ENCODE measurements around the gene CES4A.

CES4A gene

GRCh38 chr16:67016143-67016542 is 27.8 kb downstream of the CES4A start:
- Histone ChIP-seq H3K4me1 (ENCODE audit: insufficient read depth, low read length, poor library complexity, severe bottlenecking) (peaks cover 21% of the 10 kb centered on the region), H3K9me3 (ENCODE audit: insufficient read depth, low read depth, low read length) (no peaks in the 10 kb centered on the region), H3F3A (ENCODE audit: low read depth) (no peaks in the 10 kb centered on the region), H3K27me3 (ENCODE audit: insufficient read depth, low read length, poor library complexity, severe bottlenecking) (no peaks in the 10 kb centered on the region), H3K4me2 (ENCODE audit: low read depth, low read length, poor library complexity, severe bottlenecking) (no peak overlapping the region), H4K20me1 (ENCODE audit: insufficient read depth, low read length, poor library complexity, severe bottlenecking) (no peaks in the 10 kb centered on the region), H3K79me2 (ENCODE audit: insufficient read depth, low read length) (no peaks in the 10 kb centered on the region), H3K36me3 (ENCODE audit: insufficient read depth, low read length) (no peaks in the 10 kb centered on the region), H3K9me2 (replicated peaks; ENCODE audit: low read depth, low read length) (no peaks in the 10 kb centered on the region), H2AFZ (ENCODE audit: low read length) (no peak overlapping the region), H3K9ac (ENCODE audit: low read depth, low read length, poor library complexity, severe bottlenecking) (no peak overlapping the region), H3K4me3 (ENCODE audit: low read length, poor library complexity, severe bottlenecking) (no peak overlapping the region)
- TF ChIP-seq EZH2phosphoT487 (IDR thresholded peaks at IDR 0.05; ENCODE audit: borderline replicate concordance): no peak

- Histone ChIP-seq H3K4me3 (ENCODE audit: low read length, poor library complexity, severe bottlenecking) (no peak overlapping the region), H3K9me3 (ENCODE audit: insufficient read depth, low read depth, low read length) (no peaks in the 10 kb centered on the region), H3K9ac (ENCODE audit: low read depth, low read length, poor library complexity, severe bottlenecking) (no peak overlapping the region), H3K4me2 (ENCODE audit: low read depth, low read length, poor library complexity, severe bottlenecking) (no peak overlapping the region), H3K9me2 (replicated peaks; ENCODE audit: low read depth, low read length) (no peaks in the 10 kb centered on the region), H3K79me2 (ENCODE audit: insufficient read depth, low read length) (no peaks in the 10 kb centered on the region), H3K36me3 (ENCODE audit: insufficient read depth, low read length) (no peaks in the 10 kb centered on the region), H3K4me1 (ENCODE audit: insufficient read depth, low read length, poor library complexity, severe bottlenecking) (peaks cover 21% of the 10 kb centered on the region), H3K27me3 (ENCODE audit: insufficient read depth, low read length, poor library complexity, severe bottlenecking) (no peaks in the 10 kb centered on the region), H3F3A (ENCODE audit: low read depth) (no peaks in the 10 kb centered on the region), H2AFZ (ENCODE audit: low read length) (no peak overlapping the region), H4K20me1 (ENCODE audit: insufficient read depth, low read length, poor library complexity, severe bottlenecking) (no peaks in the 10 kb centered on the region)
- TF ChIP-seq CTCF (conservative IDR thresholded peaks at IDR 0.05; ENCODE audit: low read length) (no peak), EZH2phosphoT487 (IDR thresholded peaks at IDR 0.05; ENCODE audit: borderline replicate concordance) (no peak)
Measured at GRCh38 chr16:67016681-67017420, 28.5 kb downstream of the CES4A start.

- H4K20me1 ChIP-seq (ENCODE audit: insufficient read depth, low read length, poor library complexity, severe bottlenecking): no peaks in the 10 kb centered on the region
- H3K9ac ChIP-seq (ENCODE audit: low read depth, low read length, poor library complexity, severe bottlenecking): no peak overlapping the region
- no peak overlapping the region for H3K4me2 ChIP-seq (ENCODE audit: low read depth, low read length, poor library complexity, severe bottlenecking)
- no peaks in the 10 kb centered on the region for H3K9me3 ChIP-seq (ENCODE audit: insufficient read depth, low read depth, low read length)
- no peaks in the 10 kb centered on the region for H3K79me2 ChIP-seq (ENCODE audit: insufficient read depth, low read length)
- H3K27me3 ChIP-seq (ENCODE audit: insufficient read depth, low read length, poor library complexity, severe bottlenecking): no peaks in the 10 kb centered on the region
- no peak overlapping the region for H2AFZ ChIP-seq (ENCODE audit: low read length)
- H3K36me3 ChIP-seq (ENCODE audit: insufficient read depth, low read length): no peaks in the 10 kb centered on the region
- peaks cover 21% of the 10 kb centered on the region for H3K4me1 ChIP-seq (ENCODE audit: insufficient read depth, low read length, poor library complexity, severe bottlenecking)
- no peak overlapping the region for H3K4me3 ChIP-seq (ENCODE audit: low read length, poor library complexity, severe bottlenecking)
- TF ChIP-seq CTCF (conservative IDR thresholded peaks at IDR 0.05; ENCODE audit: low read length): no peak
- TF ChIP-seq EZH2phosphoT487 (IDR thresholded peaks at IDR 0.05; ENCODE audit: borderline replicate concordance): no peak
- no peaks in the 10 kb centered on the region for H3K9me2 ChIP-seq (replicated peaks; ENCODE audit: low read depth, low read length)
- H3F3A ChIP-seq (ENCODE audit: low read depth): no peaks in the 10 kb centered on the region
Measured at GRCh38 chr16:67017421-67017750, 29.0 kb downstream of the CES4A start.

Measured in Loucy (cell line).